Medulla oblongata (tissue), 1 donor: Measurements from ENCODE around the gene RIPK3.
"Not testable (repeated sequence)": the region's sequence is repeated elsewhere in the genome, so short reads cannot be mapped to it uniquely, and the experiment has no call there.

Experiments
- DNase-seq: peaks from one replicate; pipeline ENCODE4 v3.0.0-alpha.2; 2015; ENCODE audit errors: extremely low spot score

Gene RIPK3

GRCh38 chr14:24369463-24369862 lies 29.7 kb upstream of the RIPK3 start:
- DNase-seq = no peak

- peak; percentile 17 for DNase-seq
Measured at GRCh38 chr14:24368562-24369252, 28.9 kb upstream of the RIPK3 start.

DNA sequence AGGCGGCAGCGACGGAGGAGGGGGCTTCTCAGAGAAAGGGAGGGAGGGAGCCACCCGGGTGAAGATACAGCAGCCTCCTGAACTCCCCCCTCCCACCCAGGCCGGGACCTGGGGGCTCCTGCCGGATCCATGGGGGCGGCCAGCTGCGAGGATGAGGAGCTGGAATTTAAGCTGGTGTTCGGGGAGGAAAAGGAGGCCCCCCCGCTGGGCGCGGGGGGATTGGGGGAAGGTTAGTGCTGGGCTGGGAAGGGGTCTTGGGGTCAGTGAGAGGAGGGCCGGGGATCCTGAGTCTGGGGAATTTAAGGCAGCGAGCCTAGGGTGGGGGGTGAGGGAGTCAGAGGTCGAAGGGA lies 28.4 kb upstream of the RIPK3 start:
- no peak for DNase-seq

DNA sequence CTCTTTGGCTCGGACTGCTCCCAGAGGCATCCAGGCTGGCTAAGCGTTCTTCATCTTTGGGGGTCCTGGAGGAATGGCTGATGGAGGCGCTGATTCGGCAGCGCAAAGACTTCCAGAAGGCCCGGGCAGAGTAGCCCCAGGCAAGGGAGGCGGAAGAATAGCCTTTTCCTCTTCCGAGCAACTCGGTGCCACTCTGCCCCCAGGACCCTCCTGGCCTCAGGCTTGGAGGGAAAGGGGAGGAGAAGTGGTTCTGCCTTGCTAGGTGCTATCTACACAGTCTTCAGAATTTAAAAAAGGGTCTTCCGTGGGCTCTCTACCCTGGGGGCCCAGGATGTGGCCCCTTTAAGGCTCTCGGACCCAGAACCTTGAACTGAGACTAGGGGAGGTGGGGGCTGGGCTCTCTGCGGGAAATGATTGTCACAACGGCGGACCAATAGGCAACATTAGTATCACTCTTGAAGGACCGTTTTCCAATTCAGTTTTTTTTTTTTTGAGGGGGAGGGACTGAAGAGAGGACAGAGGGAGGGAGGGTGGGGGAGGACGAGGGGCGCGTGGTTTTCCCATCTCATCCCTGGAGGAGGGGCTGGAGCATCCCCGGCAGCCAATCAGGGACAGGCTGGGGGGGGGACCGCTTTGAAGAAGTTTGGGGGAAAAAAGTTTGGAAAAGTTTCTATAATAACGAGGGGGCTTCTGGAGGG lies 27.9 kb upstream of the RIPK3 start, which contains the start of gene NFATC4:
TSS of gene NFATC4 (plus strand) at position 671 of the 698 bp plus-strand sequence. CDS start 157 bp downstream, outside the sequence.
- DNase-seq = peak; percentile 65

DNA sequence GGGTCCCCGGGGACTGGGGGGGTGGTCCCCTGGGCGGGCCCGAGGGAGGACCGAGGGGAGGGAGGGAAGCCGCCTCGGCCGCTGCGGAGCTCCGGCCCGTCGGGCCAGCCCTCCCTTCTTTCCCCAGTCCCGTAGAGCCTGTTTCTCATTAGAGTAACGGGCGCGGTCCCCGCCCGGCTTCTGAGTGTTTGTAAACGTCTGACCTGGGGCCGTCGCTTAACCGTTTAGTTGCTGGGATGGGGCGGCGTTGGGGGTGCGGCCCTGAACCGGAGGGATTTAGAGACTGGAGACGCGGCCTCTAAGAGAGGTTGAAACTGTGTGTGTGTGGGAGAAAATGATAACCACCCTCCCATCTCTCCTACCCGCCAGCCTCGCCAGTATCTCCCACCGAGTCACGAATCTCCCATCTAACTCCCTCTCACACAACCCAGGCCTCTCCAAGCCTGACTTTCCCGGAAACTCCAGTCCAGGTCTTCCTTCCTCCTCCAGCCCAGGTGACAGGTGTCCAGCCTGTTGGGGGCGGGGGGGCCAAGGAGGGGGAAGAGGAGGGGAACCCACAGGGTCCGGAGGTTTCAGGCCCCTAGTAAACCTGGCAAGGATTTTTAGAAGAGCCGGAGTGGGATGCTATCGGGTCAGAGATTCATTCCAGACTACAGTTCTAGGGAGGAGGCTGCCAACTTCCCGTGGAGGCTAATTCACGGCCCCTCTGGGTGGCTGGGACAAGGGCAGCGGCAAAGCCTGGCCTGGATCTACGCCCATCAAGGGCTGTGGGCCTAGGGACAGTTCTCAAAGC lies 27.1 kb upstream of the RIPK3 start:
- peak; percentile 63 for DNase-seq

DNA sequence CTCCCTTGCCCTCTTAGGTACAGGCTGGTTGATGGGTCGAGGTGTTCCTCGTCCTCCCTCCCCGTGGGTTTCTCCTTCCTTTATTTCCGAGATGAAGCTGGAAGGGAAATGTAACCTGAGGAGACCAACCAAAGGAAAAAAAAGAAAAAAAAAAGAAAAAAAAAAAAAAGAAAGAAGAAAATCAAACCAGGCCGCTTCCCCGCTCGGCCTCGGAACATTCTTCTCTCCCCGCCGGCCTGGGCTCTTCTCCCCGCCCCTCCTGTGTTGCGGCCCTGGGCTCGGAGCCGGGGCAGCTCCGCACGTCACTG lies 26.6 kb upstream of the RIPK3 start:
- no peak for DNase-seq

DNA sequence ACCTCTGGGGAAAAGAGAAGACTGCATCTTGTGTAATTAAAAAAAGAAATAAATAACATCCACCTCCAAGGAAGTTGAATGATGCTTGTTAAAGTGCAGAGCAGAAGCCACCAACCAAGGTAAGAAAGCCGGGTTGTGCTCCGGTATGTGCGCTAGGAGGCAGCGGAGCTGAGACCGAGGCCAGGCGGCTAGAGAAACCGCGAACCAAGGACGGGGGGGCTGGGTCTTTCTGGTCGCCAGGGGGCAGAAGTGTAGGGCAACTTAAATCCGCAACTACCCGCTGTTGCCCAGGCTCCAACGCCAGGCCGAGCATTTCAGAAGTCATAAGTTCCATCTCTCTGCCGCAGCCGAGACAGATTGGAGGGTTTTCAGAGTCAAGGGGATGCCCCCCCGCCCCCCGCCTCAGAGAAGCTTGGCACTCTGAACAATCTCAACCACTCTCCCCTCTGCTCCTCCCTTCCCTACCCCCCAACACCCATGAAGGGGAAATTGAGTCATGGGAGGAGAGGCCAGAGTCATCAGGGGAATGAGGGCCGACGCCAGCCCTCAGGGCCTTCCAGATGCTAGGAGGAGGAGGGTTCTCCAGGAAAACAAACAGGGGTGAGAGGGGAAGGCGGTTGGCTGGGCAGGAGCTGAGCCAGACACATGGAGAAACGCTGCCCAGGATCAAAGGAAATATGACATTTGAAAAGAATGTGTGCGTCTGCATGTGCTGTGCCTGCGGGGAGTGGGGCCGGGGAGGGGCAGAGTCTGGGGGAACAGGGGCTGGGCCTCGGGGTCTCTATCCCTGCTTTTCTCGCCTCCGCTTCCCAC lies 26.0 kb upstream of the RIPK3 start:
- DNase-seq = peak; percentile 72

DNA sequence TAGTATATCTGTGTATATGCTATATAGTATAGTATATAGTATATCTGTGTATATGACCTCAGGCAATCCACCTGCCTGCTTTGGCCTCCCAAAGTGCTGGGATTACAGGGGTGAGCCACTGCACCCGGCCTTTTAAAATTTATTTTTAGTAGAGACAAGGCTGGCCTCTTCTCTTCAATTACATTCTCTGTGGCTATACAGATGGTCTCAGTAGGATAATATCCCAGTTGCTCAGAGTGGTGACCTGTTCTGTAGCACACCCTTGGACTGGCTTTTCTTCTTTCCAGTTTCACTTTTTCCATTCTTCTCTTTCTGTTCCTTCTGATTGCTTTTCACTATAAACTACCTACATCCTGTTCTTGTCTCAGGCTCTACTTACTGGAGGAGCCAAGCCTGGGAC lies 25.1 kb upstream of the RIPK3 start:
- no peak for DNase-seq

- DNase-seq = no peak
Measured at GRCh38 chr14:24363401-24363800, 23.6 kb upstream of the RIPK3 start.

DNA sequence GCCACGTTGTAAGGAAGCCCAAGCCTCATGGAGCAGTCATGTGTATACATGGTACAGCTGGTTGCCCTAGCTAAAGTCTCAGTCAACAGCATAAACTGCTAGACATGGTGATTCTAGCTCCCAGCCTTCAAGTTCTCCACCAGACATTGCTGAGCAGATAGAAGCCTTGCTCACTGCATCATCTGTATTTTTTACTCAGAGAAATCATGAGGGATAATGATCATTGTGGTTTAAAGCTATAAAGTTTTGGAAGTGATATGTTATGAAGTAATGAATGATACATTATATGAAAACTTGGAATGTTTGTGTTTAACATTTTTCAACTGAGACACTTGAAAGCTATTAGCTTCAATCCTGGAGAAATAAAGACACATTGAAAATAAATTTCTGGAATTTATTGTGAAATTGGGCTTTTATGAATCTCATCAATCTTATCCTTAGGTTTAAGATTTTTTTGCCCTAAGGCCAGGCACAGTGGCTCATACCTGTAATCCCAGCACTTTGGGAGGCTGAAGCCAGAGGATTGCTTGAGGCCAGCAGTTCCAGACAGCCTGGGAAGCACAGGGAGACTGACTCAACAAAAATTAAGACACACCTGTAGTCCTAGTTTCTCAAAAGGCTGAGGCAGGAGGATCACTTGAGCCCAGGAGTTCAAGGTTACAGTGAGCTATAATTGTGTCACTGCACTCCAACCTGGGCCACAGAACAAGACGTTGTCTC lies 22.6 kb upstream of the RIPK3 start:
- DNase-seq = no peak

GRCh38 chr14:24361326-24361725 lies 21.5 kb upstream of the RIPK3 start:
- peak; percentile 32 for DNase-seq

- DNase-seq = no peak
Measured at GRCh38 chr14:24360281-24360680, 20.5 kb upstream of the RIPK3 start.

GRCh38 chr14:24356208-24356607 lies 16.4 kb upstream of the RIPK3 start:
- no peak for DNase-seq

DNA sequence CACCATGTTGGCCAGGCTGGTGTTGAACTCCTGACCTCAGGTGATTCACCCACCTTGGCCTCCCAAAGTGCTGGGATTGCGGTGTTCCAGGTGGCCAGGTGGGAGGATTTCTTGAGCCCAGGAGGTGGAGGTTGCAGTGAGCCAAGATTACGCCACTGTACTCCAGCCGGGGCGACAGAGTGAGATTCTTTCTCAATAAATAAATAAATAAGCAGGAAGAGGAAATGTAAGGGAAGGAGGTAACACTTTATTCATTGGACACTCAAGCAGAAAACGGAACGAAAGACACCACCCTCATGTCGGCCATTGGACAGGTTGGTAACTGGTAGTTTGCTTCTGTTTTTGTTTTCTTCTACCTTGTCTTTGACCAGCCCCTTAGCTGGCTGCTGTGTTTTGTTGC lies 15.2 kb upstream of the RIPK3 start:
- DNase-seq = no peak

GRCh38 chr14:24354482-24354825 lies 14.7 kb upstream of the RIPK3 start:
- DNase-seq = not testable (repeated sequence)

GRCh38 chr14:24353559-24354481 lies 14.0 kb upstream of the RIPK3 start:
- no peak for DNase-seq

DNA sequence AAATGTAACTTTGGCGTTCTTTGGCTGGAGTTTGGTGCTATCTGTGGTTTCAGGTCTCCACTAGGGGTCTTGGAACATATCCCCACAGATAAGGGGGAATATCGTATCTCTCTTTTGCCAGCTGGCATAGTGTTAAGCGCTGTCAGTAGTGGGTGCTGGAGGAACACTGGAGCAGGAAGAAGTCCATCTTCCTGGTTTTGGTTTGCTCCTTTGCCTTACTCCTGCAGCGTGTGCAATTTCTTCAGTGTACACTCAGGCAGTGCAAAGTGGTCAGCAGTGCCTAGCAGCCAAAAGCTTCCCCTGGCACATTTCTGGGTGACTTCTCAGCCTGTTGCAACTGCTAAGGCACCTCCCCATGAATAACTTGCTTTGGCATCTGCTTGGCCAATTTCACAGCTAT lies 11.7 kb upstream of the RIPK3 start:
- no peak for DNase-seq

- no peak for DNase-seq
Measured at GRCh38 chr14:24349742-24350141, 10.0 kb upstream of the RIPK3 start.

GRCh38 chr14:24348186-24348585 lies 8.4 kb upstream of the RIPK3 start:
- no peak for DNase-seq

DNA sequence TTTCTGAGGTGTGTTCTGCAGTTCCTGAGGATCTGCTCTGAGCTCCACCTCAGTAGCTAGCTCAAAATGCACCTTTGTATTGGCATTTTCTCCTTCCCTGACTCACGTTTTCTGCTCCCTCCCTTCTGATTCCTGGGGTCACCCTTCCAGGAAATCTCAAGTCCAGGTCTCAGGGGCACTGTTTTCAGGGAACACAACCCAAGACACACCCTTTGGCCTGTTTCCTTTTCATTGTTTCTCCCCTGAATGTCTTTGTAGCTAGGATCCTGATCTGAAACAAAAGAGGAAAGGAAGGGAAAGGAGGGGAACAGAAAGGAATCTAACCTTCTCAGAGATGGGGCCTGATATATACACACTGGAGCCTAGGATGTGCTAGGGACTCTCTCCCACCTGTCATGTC lies 7.3 kb upstream of the RIPK3 start:
- DNase-seq = no peak
